ENCODE measurements around the gene COL4A1. TPM values are rescaled to one million over a fixed set of nuclear protein-coding genes. Genes with fewer than 3 reads are reported as not detected.
A peak's percentile ranks its signal among the peaks of the same experiment; 100 is the strongest.

The COL4A1 gene
- total RNA-seq, 8 experiments from 2014 or later, result 1.0 to 466 (median 5.0) TPM

DNA sequence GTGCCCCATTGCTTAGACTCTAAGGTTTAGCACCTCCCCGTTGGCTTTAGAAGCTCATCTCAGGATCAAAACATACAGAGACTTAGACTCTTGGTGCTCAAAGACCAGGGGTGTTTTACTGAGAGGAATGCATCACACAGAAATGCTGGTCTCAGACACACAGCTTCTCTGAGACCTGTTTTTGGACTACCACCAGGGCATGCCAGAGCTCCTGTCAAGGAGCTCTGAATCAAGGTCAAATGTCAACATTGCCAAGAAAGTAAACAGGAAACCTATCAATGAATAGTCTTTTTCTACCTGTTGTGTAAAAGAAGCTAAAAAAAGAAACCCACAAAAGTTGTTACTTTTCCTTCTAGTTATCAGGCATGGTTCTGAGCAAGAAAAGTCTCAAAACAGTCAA, 149.2 kb downstream of the COL4A1 start:
- H3K27ac ChIP-seq, result no peak overlapping the region
- H3K4me1 ChIP-seq (replicated peaks in 1 of 2), result peaks cover 3 to 7% of the 10 kb centered on the region in 2 donors
- ATAC-seq (replicated peaks in 6 of 8), result no peak
- in situ Hi-C loops (cut with MboI; ENCODE audit: low pct_unique_long_range_greater_than_20kb in 2 of 9, low sequenced_read_pairs in 9 of 9, unreplicated experiment in 9 of 9), result no loop called here
- WGBS, 10 experiments, result 60 to 100% (median 94%) methylated on average over 1 of the region's 1 CpG; no CpG with 5 or more reads in 4 of the 10 experiments
- H3K4me3 ChIP-seq, result no peak overlapping the region

- peaks cover 3 to 7% of the 10 kb centered on the region in 2 donors for H3K4me1 ChIP-seq (replicated peaks in 1 of 2)
- in situ Hi-C loops (cut with MboI; ENCODE audit: low pct_unique_long_range_greater_than_20kb in 2 of 9, low sequenced_read_pairs in 9 of 9, unreplicated experiment in 9 of 9), result no loop called here
- 60 to 100% (median 82%) methylated on average over 2 to 5 of the region's 5 CpGs; no CpG with 5 or more reads in 2 of the 10 experiments for WGBS, 10 experiments
- peak in 5 of 8 experiments; percentile 39 to 68 (median 58) for ATAC-seq (replicated peaks in 6 of 8)
- no peak overlapping the region for H3K4me3 ChIP-seq
- H3K27ac ChIP-seq, result no peak overlapping the region
These were observed 150.5 kb downstream of the COL4A1 start for GRCh38 chr13:110156301-110157049.

DNA sequence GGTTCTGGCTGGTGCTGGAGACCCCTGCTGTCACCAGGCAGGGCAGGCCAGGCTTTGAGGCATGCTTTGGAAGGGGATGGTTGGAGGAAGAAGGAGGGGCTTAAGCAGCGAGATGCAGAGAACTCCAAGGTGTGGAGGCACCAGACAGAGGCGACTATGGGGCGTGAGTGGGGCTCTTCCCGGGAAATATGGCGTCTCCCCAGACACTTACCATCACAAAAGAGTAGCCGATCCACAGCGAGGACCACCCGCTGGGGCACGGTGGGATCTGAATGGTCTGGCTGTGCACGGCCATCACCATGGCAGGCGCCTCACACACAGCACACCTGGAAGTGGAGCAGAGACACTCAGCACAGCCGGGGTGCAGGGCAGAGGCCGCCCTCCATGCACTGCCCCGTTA, 151.9 kb downstream of the COL4A1 start:
- in situ Hi-C loops (cut with MboI; ENCODE audit: low pct_unique_long_range_greater_than_20kb in 2 of 9, low sequenced_read_pairs in 9 of 9, unreplicated experiment in 9 of 9), result no loop called here
- no peak overlapping the region for H3K4me3 ChIP-seq
- H3K4me1 ChIP-seq (replicated peaks in 1 of 2), result peaks cover 3 to 7% of the 10 kb centered on the region in 2 donors
- 77 to 87% methylated on average over 3 to 6 of the region's 14 CpGs; no CpG with 5 or more reads in 8 of the 10 experiments for WGBS, 10 experiments
- no peak for ATAC-seq (replicated peaks in 6 of 8)
- no peak overlapping the region for H3K27ac ChIP-seq

GRCh38 chr13:110154410-110154933, 152.5 kb downstream of the COL4A1 start:
- ATAC-seq (replicated peaks in 6 of 8), result no peak
- in situ Hi-C loops (cut with MboI; ENCODE audit: low pct_unique_long_range_greater_than_20kb in 2 of 9, low sequenced_read_pairs in 9 of 9, unreplicated experiment in 9 of 9), result no loop called here
- Histone ChIP-seq H3K27ac (no peak overlapping the region), H3K4me3 (no peak overlapping the region), H3K4me1 (replicated peaks in 1 of 2) (peaks cover 3 to 7% of the 10 kb centered on the region in 2 donors)
- WGBS, 10 experiments, result 60 to 100% (median 100%) methylated on average over 1 of the region's 7 CpGs; no CpG with 5 or more reads in 5 of the 10 experiments

GRCh38 chr13:110152351-110152750, 154.6 kb downstream of the COL4A1 start:
- H3K4me3 ChIP-seq, result no peak overlapping the region
- in situ Hi-C loops (cut with MboI; ENCODE audit: low pct_unique_long_range_greater_than_20kb in 2 of 9, low sequenced_read_pairs in 9 of 9, unreplicated experiment in 9 of 9), result no loop called here
- H3K4me1 ChIP-seq (replicated peaks in 1 of 2), result peaks cover 3 to 7% of the 10 kb centered on the region in 2 donors
- ATAC-seq (replicated peaks in 6 of 8), result no peak
- 0 to 100% (median 96%) methylated on average over 1 to 17 of the region's 17 CpGs; no CpG with 5 or more reads in 3 of the 10 experiments for WGBS, 10 experiments
- H3K27ac ChIP-seq, result no peak overlapping the region

GRCh38 chr13:110151462-110151861, 155.5 kb downstream of the COL4A1 start:
- 86 to 100% (median 91%) methylated on average over 2 to 11 of the region's 12 CpGs; no CpG with 5 or more reads in 2 of the 10 experiments for WGBS, 10 experiments
- peaks cover under 1 to 3% of the 10 kb centered on the region in 2 donors for H3K4me1 ChIP-seq (replicated peaks in 1 of 2)
- H3K27ac ChIP-seq, result no peak overlapping the region
- no peak for ATAC-seq (replicated peaks in 6 of 8)
- no peak overlapping the region for H3K4me3 ChIP-seq
- in situ Hi-C loops (cut with MboI; ENCODE audit: low pct_unique_long_range_greater_than_20kb in 2 of 9, low sequenced_read_pairs in 9 of 9, unreplicated experiment in 9 of 9), result no loop called here

GRCh38 chr13:110150384-110151101, 156.4 kb downstream of the COL4A1 start:
- no peak for ATAC-seq (replicated peaks in 6 of 8)
- 20 to 100% (median 91%) methylated on average over 1 to 10 of the region's 15 CpGs; no CpG with 5 or more reads in 1 of the 10 experiments for WGBS, 10 experiments
- Histone ChIP-seq H3K4me1 (replicated peaks in 1 of 2) (no peaks in the 10 kb centered on the region), H3K4me3 (no peak overlapping the region), H3K27ac (no peak overlapping the region)
- in situ Hi-C loops (cut with MboI; ENCODE audit: low pct_unique_long_range_greater_than_20kb in 2 of 9, low sequenced_read_pairs in 9 of 9, unreplicated experiment in 9 of 9), result no loop called here

DNA sequence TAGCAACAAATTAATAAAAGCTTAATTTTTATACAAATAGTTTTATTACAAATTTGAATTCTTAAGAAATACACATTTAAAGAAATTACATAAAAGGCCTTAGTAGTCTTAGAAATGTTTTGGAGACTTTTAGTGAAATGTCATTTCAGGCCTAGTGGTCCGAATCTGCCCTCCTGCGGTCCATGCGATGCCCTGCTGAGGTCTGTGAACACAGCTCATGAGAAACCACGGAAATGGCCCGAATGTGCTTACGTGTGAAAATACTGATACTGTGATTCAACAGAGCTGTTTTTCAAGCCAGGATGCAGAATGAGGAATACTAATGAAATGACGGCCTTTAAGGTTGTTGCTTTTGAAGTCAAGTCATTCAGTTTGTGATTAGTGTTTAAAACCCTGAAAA, 157.9 kb downstream of the COL4A1 start:
- in situ Hi-C loops (cut with MboI; ENCODE audit: low pct_unique_long_range_greater_than_20kb in 2 of 9, low sequenced_read_pairs in 9 of 9, unreplicated experiment in 9 of 9), result loop anchor here in 1 of 9 experiments (25.0 kb wide), 1 partner anchor 1187 kb away; no protein-coding TSS in a partner anchor
- WGBS, 10 experiments, result 81 to 100% (median 95%) methylated on average over 3 to 7 of the region's 7 CpGs; no CpG with 5 or more reads in 2 of the 10 experiments
- Histone ChIP-seq H3K4me1 (replicated peaks in 1 of 2) (no peaks in the 10 kb centered on the region), H3K27ac (no peak overlapping the region), H3K4me3 (no peak overlapping the region)
- ATAC-seq (replicated peaks in 6 of 8), result no peak

DNA sequence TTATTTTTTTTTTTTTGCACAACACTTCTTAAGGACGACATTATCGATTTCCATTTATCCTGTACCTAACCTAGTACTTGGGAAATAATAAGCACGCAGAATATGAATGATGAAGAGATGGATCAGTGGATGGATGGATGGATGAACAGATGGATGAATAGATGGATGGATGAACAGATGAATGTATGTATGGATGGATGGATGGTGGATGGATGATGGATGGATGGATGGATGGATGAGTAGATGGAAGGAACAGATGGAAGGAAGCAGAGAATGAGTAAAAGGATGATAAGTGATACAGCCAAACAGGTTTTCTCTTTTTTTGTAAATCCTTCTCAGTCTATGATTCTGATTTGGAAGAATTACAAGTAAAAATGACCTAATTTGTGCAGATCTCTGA, 166.9 kb downstream of the COL4A1 start:
- Histone ChIP-seq H3K27ac (no peak overlapping the region), H3K4me1 (replicated peaks in 1 of 2) (peaks cover 11 to 16% of the 10 kb centered on the region in 2 donors), H3K4me3 (no peak overlapping the region)
- in situ Hi-C loops (cut with MboI; ENCODE audit: low pct_unique_long_range_greater_than_20kb in 2 of 9, low sequenced_read_pairs in 9 of 9, unreplicated experiment in 9 of 9), result loop anchor here in 1 of 9 experiments (25.0 kb wide), 1 partner anchor 1178 kb away; no protein-coding TSS in a partner anchor
- no peak for ATAC-seq (replicated peaks in 6 of 8)
- 77 to 100% (median 91%) methylated on average over 1 to 3 of the region's 3 CpGs for WGBS, 10 experiments

DNA sequence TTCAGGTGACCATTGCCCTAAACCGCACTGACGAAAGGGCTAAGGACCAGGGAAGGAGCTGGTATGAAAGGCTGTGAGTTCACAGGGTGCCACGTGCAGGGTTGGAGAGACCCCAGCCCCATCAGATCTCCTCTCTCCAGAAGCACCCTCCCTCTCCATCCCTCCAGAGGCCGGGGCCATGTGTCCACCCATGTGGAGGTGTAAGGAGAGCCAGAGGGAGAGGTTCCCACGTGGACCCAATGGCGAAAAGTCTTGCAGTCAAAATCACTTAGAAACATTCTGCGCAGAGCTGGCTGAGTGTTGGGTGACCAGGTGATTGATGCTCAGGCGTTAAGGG, 168.3 kb downstream of the COL4A1 start:
- no peak overlapping the region for H3K27ac ChIP-seq
- H3K4me1 ChIP-seq (replicated peaks in 1 of 2), result peaks cover 16 to 22% of the 10 kb centered on the region in 2 donors
- 0 to 100% (median 40%) methylated on average over 1 to 3 of the region's 8 CpGs; no CpG with 5 or more reads in 3 of the 10 experiments for whole genome bisulfite sequencing, 10 experiments
- in situ Hi-C loops (cut with MboI; ENCODE audit: low pct_unique_long_range_greater_than_20kb in 2 of 9, low sequenced_read_pairs in 9 of 9, unreplicated experiment in 9 of 9), result loop anchor here in 1 of 9 experiments (25.0 kb wide), 1 partner anchor 1176 kb away; no protein-coding TSS in a partner anchor
- ATAC-seq (replicated peaks in 6 of 8), result peak in 4 of 8 experiments; percentile 3 to 21 (median 10)
- peak overlapping the region; percentile 38 to 41 (median 41) for H3K4me3 ChIP-seq

- Histone ChIP-seq H3K4me1 (replicated peaks in 1 of 2) (peaks cover 16 to 22% of the 10 kb centered on the region in 2 donors), H3K4me3 (peak overlapping the region; percentile 38 to 41 (median 41)), H3K27ac (no peak overlapping the region)
- ATAC-seq (replicated peaks in 6 of 8), result peak; percentile 82 to 87 (median 85)
- WGBS, 10 experiments, result 0 to 4% (median 0%) methylated on average over 1 to 9 of the region's 60 CpGs; no CpG with 5 or more reads in 3 of the 10 experiments
- in situ Hi-C loops (cut with MboI; ENCODE audit: low pct_unique_long_range_greater_than_20kb in 2 of 9, low sequenced_read_pairs in 9 of 9, unreplicated experiment in 9 of 9), result loop anchor here in 1 of 9 experiments (25.0 kb wide), 1 partner anchor 1176 kb away; no protein-coding TSS in a partner anchor
These were observed 168.8 kb downstream of the COL4A1 start for GRCh38 chr13:110138010-110138699.

- H3K27ac ChIP-seq, result no peak overlapping the region
- in situ Hi-C loops (cut with MboI; ENCODE audit: low pct_unique_long_range_greater_than_20kb in 2 of 9, low sequenced_read_pairs in 9 of 9, unreplicated experiment in 9 of 9), result loop anchor here in 1 of 9 experiments (25.0 kb wide), 1 partner anchor 1175 kb away; no protein-coding TSS in a partner anchor
- 0 to 12% (median 0%) methylated on average over 1 to 7 of the region's 7 CpGs; no CpG with 5 or more reads in 2 of the 10 experiments for WGBS, 10 experiments
- peak; percentile 68 to 79 (median 75) for ATAC-seq (replicated peaks in 6 of 8)
- H3K4me3 ChIP-seq, result peak overlapping the region; percentile 38 to 41 (median 41)
- H3K4me1 ChIP-seq (replicated peaks in 1 of 2), result peaks cover 21 to 27% of the 10 kb centered on the region in 2 donors
These were observed 169.3 kb downstream of the COL4A1 start for GRCh38 chr13:110137680-110138009.
